ENCODE results near the gene GATA3.

The GATA3 gene

GRCh38 chr10:8051851-8052257 is 2.6 kb upstream of the GATA3 start:
- no peaks in the 10 kb centered on the region for H3K36me3 ChIP-seq (ENCODE audit: control insufficient read depth, insufficient read depth, low read length)
- H3K27ac ChIP-seq (ENCODE audit: low read length): no peak overlapping the region
- WGBS (ENCODE audit: insufficient coverage, insufficient read length): no CpG with 5 or more reads among the region's 29 CpGs
- H3K4me1 ChIP-seq (ENCODE audit: control insufficient read depth, insufficient read depth, low read length): peaks cover 10% of the 10 kb centered on the region
- no peaks in the 10 kb centered on the region for H3K9me3 ChIP-seq (ENCODE audit: control insufficient read depth, insufficient read depth, low read length)
- H3K4me3 ChIP-seq (ENCODE audit: low read length): peak overlapping the region; percentile 34; the same call in 1 of the 2 replicates
- DNase-seq (ENCODE audit: low read depth, low spot score): no peak
- peaks cover 74% of the 10 kb centered on the region for H3K27me3 ChIP-seq (ENCODE audit: control insufficient read depth, insufficient read depth, low read length)

DNA sequence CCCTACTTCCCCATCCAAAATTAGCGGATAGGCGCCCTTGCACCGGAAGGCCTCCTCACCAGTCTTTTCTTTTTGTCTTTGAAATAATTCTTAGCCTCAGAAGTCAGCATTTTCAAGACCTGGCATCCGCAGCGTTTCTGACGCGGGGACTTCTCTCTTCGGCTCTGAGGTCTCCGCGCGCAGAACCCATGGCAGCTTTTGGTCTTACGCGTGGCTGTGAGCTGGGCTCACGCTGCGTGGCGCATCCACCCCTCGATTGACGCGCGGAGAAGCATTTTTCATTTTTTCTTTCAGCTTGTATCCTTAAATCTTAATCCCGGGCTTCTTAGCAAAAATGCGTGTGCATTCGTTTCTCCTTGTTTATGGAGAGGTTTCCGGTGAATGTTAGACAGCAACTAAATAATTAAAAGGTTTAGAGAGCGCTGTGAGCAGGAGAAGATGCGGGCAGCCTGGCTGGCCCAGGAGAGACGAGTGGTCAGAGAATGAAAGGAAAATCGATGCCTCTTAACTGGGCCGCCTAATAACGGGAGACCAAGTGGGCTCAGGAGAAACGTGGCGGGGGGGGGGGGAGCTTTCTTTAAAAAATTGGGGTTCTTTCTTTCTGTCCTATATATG is 2.0 kb upstream of the GATA3 start:
- Histone ChIP-seq H3K9me3 (ENCODE audit: control insufficient read depth, insufficient read depth, low read length) (no peaks in the 10 kb centered on the region), H3K4me3 (ENCODE audit: low read length) (no peak overlapping the region; the same call in 1 of the 2 replicates), H3K27ac (ENCODE audit: low read length) (no peak overlapping the region), H3K4me1 (ENCODE audit: control insufficient read depth, insufficient read depth, low read length) (peaks cover 9% of the 10 kb centered on the region), H3K27me3 (ENCODE audit: control insufficient read depth, insufficient read depth, low read length) (peaks cover 74% of the 10 kb centered on the region), H3K36me3 (ENCODE audit: control insufficient read depth, insufficient read depth, low read length) (no peaks in the 10 kb centered on the region)
- DNase-seq (ENCODE audit: low read depth, low spot score): no peak
- no CpG with 5 or more reads among the region's 32 CpGs for WGBS (ENCODE audit: insufficient coverage, insufficient read length)

DNA sequence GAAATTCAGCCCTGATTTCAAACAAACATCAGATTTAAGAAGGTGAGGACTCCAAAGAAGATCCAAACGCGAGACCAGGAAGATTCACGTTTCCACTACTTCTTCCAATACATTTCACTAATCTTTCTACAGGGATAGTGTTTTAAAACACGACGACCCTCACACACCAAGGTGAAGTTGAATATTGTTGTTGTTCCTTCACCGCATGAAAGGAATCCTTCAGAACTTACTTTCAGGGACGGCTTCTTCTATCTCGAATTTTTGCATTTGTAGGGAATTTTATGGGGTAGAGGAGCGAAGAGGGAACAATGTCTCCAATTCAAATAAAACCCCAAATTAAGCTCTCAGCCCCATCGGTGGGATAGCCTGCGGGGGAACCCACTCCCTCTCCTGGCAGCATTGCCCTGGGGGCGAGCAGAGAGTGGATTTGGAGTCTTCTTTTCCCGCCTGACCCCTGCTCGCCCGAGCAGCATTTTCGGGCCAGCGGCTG is 1.5 kb upstream of the GATA3 start:
- WGBS (ENCODE audit: insufficient coverage, insufficient read length): no CpG with 5 or more reads among the region's 17 CpGs
- Histone ChIP-seq H3K4me1 (ENCODE audit: control insufficient read depth, insufficient read depth, low read length) (peaks cover 7% of the 10 kb centered on the region), H3K27me3 (ENCODE audit: control insufficient read depth, insufficient read depth, low read length) (peaks cover 74% of the 10 kb centered on the region), H3K36me3 (ENCODE audit: control insufficient read depth, insufficient read depth, low read length) (no peaks in the 10 kb centered on the region), H3K27ac (ENCODE audit: low read length) (no peak overlapping the region), H3K4me3 (ENCODE audit: low read length) (no peak overlapping the region), H3K9me3 (ENCODE audit: control insufficient read depth, insufficient read depth, low read length) (no peaks in the 10 kb centered on the region)
- no peak for DNase-seq (ENCODE audit: low read depth, low spot score)

GRCh38 chr10:8053446-8054243 is 843 bp upstream of the GATA3 start:
- H3K36me3 ChIP-seq (ENCODE audit: control insufficient read depth, insufficient read depth, low read length): no peaks in the 10 kb centered on the region
- no CpG with 5 or more reads among the region's 60 CpGs for WGBS (ENCODE audit: insufficient coverage, insufficient read length)
- H3K27ac ChIP-seq (ENCODE audit: low read length): no peak overlapping the region
- H3K27me3 ChIP-seq (ENCODE audit: control insufficient read depth, insufficient read depth, low read length): peaks cover 74% of the 10 kb centered on the region
- no peaks in the 10 kb centered on the region for H3K9me3 ChIP-seq (ENCODE audit: control insufficient read depth, insufficient read depth, low read length)
- peak overlapping the region; percentile 46; the same call in 1 of the 2 replicates for H3K4me3 ChIP-seq (ENCODE audit: low read length)
- H3K4me1 ChIP-seq (ENCODE audit: control insufficient read depth, insufficient read depth, low read length): peaks cover 5% of the 10 kb centered on the region
- DNase-seq (ENCODE audit: low read depth, low spot score): no peak

- peak overlapping the region; percentile 1; the same call in 1 of the 2 replicates for H3K4me3 ChIP-seq (ENCODE audit: low read length)
- no peaks in the 10 kb centered on the region for H3K36me3 ChIP-seq (ENCODE audit: control insufficient read depth, insufficient read depth, low read length)
- no peak overlapping the region for H3K27ac ChIP-seq (ENCODE audit: low read length)
- H3K27me3 ChIP-seq (ENCODE audit: control insufficient read depth, insufficient read depth, low read length): peaks cover 74% of the 10 kb centered on the region
- WGBS (ENCODE audit: insufficient coverage, insufficient read length): no CpG with 5 or more reads among the region's 25 CpGs
- DNase-seq (ENCODE audit: low read depth, low spot score): no peak
- H3K9me3 ChIP-seq (ENCODE audit: control insufficient read depth, insufficient read depth, low read length): no peaks in the 10 kb centered on the region
- peaks cover 4% of the 10 kb centered on the region for H3K4me1 ChIP-seq (ENCODE audit: control insufficient read depth, insufficient read depth, low read length)
Measured at GRCh38 chr10:8054244-8054493, 319 bp upstream of the GATA3 start.

DNA sequence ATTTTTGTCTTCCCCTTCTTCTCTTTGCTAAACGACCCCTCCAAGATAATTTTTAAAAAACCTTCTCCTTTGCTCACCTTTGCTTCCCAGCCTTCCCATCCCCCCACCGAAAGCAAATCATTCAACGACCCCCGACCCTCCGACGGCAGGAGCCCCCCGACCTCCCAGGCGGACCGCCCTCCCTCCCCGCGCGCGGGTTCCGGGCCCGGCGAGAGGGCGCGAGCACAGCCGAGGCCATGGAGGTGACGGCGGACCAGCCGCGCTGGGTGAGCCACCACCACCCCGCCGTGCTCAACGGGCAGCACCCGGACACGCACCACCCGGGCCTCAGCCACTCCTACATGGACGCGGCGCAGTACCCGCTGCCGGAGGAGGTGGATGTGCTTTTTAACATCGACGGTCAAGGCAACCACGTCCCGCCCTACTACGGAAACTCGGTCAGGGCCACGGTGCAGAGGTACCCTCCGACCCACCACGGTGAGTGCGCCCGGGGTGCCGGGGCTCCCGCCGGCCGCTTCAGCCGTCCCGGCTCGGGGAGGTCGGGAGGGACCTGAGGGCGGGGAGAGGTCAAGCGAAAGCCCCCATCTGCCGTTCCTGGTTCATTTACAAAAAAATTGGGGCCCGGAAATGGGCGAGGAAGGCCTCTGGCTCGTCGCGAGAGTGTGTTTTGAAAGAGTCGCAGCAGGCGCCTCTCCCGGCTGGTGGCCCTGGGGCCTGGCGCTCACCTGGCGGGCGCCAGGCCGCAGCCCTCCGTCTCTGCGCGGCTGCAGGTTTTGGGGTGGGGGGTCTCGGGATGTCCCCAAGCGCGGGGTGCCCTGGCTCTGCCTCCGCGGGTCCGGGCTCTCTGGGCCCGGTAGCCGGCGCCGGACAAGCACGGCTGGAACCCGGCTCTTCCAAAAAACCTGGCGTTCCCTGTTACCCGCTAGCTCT is 1.2 kb downstream of the GATA3 start:
- H3K9me3 ChIP-seq (ENCODE audit: control insufficient read depth, insufficient read depth, low read length): no peaks in the 10 kb centered on the region
- no peaks in the 10 kb centered on the region for H3K36me3 ChIP-seq (ENCODE audit: control insufficient read depth, insufficient read depth, low read length)
- WGBS (ENCODE audit: insufficient coverage, insufficient read length): no CpG with 5 or more reads among the region's 85 CpGs
- H3K4me3 ChIP-seq (ENCODE audit: low read length): peak overlapping the region; percentile 31; the same call in 1 of the 2 replicates
- peaks cover 6% of the 10 kb centered on the region for H3K4me1 ChIP-seq (ENCODE audit: control insufficient read depth, insufficient read depth, low read length)
- H3K27ac ChIP-seq (ENCODE audit: low read length): no peak overlapping the region
- H3K27me3 ChIP-seq (ENCODE audit: control insufficient read depth, insufficient read depth, low read length): peaks cover 81% of the 10 kb centered on the region
- DNase-seq (ENCODE audit: low read depth, low spot score): no peak

GRCh38 chr10:8056378-8056777 is 1.9 kb downstream of the GATA3 start:
- no peak overlapping the region for H3K4me3 ChIP-seq (ENCODE audit: low read length)
- DNase-seq (ENCODE audit: low read depth, low spot score): no peak
- WGBS (ENCODE audit: insufficient coverage, insufficient read length): no CpG with 5 or more reads among the region's 6 CpGs

GRCh38 chr10:8056871-8057331 is 2.4 kb downstream of the GATA3 start:
- no CpG with 5 or more reads among the region's 13 CpGs for WGBS (ENCODE audit: insufficient coverage, insufficient read length)
- Histone ChIP-seq H3K4me3 (ENCODE audit: low read length) (no peak overlapping the region), H3K36me3 (ENCODE audit: control insufficient read depth, insufficient read depth, low read length) (no peaks in the 10 kb centered on the region), H3K4me1 (ENCODE audit: control insufficient read depth, insufficient read depth, low read length) (peaks cover 14% of the 10 kb centered on the region), H3K27ac (ENCODE audit: low read length) (no peak overlapping the region), H3K27me3 (ENCODE audit: control insufficient read depth, insufficient read depth, low read length) (peaks cover 84% of the 10 kb centered on the region), H3K9me3 (ENCODE audit: control insufficient read depth, insufficient read depth, low read length) (no peaks in the 10 kb centered on the region)
- no peak for DNase-seq (ENCODE audit: low read depth, low spot score)

More at GRCh38 chr10:8056378-8056777, 1.9 kb downstream of the GATA3 start:
- peaks cover 82% of the 10 kb centered on the region for H3K27me3 ChIP-seq (ENCODE audit: control insufficient read depth, insufficient read depth, low read length)
- peaks cover 10% of the 10 kb centered on the region for H3K4me1 ChIP-seq (ENCODE audit: control insufficient read depth, insufficient read depth, low read length)
- no peak overlapping the region for H3K27ac ChIP-seq (ENCODE audit: low read length)
- no peaks in the 10 kb centered on the region for H3K36me3 ChIP-seq (ENCODE audit: control insufficient read depth, insufficient read depth, low read length)
- no peaks in the 10 kb centered on the region for H3K9me3 ChIP-seq (ENCODE audit: control insufficient read depth, insufficient read depth, low read length)

- DNase-seq (ENCODE audit: low read depth, low spot score): no peak
- no peak overlapping the region for H3K27ac ChIP-seq (ENCODE audit: low read length)
- H3K4me1 ChIP-seq (ENCODE audit: control insufficient read depth, insufficient read depth, low read length): peaks cover 15% of the 10 kb centered on the region
- WGBS (ENCODE audit: insufficient coverage, insufficient read length): no CpG with 5 or more reads among the region's 15 CpGs
- H3K36me3 ChIP-seq (ENCODE audit: control insufficient read depth, insufficient read depth, low read length): no peaks in the 10 kb centered on the region
- peaks cover 78% of the 10 kb centered on the region for H3K27me3 ChIP-seq (ENCODE audit: control insufficient read depth, insufficient read depth, low read length)
- no peaks in the 10 kb centered on the region for H3K9me3 ChIP-seq (ENCODE audit: control insufficient read depth, insufficient read depth, low read length)
- H3K4me3 ChIP-seq (ENCODE audit: low read length): no peak overlapping the region
Measured at GRCh38 chr10:8057636-8058273, 3.3 kb downstream of the GATA3 start.
